ENCODE results near the gene ITGA3. TPM values are rescaled to one million over a fixed set of nuclear protein-coding genes. Genes with fewer than 3 reads are reported as not detected.
A peak's percentile ranks its signal among the peaks of the same experiment; 100 is the strongest.

ITGA3 gene
- total RNA-seq, 4 donors from 2014 or later: 145 to 246 (median 172) TPM

- DNase-seq: no peak
- Histone ChIP-seq H3K4me1 (peaks cover 6 to 7% of the 10 kb centered on the region in 2 donors), H3K9me3 (no peaks in the 10 kb centered on the region), H3K36me3 (no peaks in the 10 kb centered on the region), H3K4me3 (replicated peaks in 1 of 3) (no peak overlapping the region), H3K27ac (peak overlapping the region in 1 of 3 donors; percentile 36), H3K27me3 (no peaks in the 10 kb centered on the region)
- intact Hi-C loops (cut with DNase I): no loop called here
- TF ChIP-seq, protein P1, sequence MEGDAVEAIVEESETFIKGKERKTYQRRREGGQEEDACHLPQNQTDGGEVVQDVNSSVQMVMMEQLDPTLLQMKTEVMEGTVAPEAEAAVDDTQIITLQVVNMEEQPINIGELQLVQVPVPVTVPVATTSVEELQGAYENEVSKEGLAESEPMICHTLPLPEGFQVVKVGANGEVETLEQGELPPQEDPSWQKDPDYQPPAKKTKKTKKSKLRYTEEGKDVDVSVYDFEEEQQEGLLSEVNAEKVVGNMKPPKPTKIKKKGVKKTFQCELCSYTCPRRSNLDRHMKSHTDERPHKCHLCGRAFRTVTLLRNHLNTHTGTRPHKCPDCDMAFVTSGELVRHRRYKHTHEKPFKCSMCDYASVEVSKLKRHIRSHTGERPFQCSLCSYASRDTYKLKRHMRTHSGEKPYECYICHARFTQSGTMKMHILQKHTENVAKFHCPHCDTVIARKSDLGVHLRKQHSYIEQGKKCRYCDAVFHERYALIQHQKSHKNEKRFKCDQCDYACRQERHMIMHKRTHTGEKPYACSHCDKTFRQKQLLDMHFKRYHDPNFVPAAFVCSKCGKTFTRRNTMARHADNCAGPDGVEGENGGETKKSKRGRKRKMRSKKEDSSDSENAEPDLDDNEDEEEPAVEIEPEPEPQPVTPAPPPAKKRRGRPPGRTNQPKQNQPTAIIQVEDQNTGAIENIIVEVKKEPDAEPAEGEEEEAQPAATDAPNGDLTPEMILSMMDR (IDR thresholded peaks at IDR 0.05): no peak
- no peak for TF ChIP-seq POLR2A (IDR thresholded peaks at IDR 0.05)
- 93 to 97% methylated on average over 1 of the region's 1 CpG for WGBS, 2 donors
These were observed 37.0 kb upstream of the ITGA3 start for GRCh38 chr17:50018909-50019308.

DNA sequence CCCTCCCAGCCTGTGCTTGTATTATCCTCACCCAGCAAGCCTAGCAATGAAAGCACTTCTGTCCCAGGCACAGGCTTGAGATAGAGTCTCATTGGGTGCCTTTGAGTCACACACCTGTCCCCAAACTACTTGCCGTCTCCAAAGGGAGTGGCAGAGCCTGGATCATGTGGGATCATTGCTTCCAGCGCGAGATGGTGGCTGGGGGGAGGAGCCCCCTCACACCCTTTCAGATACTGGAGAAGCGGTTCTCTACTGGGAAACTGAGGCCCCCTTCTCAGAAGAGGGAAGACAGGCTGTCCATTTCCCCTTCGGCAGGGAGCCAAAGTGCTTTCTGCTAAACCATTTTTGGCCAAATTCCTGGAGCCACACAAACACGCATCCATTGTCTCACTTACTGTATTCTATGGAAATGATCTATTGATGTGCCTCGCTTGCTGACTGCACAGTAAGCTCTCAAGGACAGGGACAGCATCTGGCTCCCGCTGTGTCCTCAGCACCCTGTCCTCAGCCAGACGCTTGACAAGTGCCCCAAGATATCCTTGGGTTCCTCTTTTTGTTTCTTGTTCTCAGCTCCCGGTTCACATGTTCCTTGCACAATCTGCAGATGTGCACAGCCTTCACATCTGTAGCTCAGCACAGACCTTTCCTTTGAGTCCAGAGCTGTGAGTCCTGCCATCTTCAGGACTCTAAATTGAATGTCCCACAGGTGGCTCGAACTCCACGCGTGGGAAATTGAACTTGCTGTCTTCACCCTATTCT is 34.9 kb upstream of the ITGA3 start:
- WGBS, 2 donors: 77 to 82% methylated on average over 13 of the region's 13 CpGs
- intact Hi-C loops (cut with DNase I): no loop called here
- DNase-seq: no peak
- TF ChIP-seq, protein P1 (IDR thresholded peaks at IDR 0.05): no peak
- TF ChIP-seq POLR2A (IDR thresholded peaks at IDR 0.05): no peak
- H3K27ac ChIP-seq: no peak overlapping the region
- no peak overlapping the region for H3K4me3 ChIP-seq (replicated peaks in 1 of 3)
- H3K4me1 ChIP-seq: peaks cover 6 to 7% of the 10 kb centered on the region in 2 donors
- no peaks in the 10 kb centered on the region for H3K27me3 ChIP-seq
- no peaks in the 10 kb centered on the region for H3K9me3 ChIP-seq
- H3K36me3 ChIP-seq: no peaks in the 10 kb centered on the region

DNA sequence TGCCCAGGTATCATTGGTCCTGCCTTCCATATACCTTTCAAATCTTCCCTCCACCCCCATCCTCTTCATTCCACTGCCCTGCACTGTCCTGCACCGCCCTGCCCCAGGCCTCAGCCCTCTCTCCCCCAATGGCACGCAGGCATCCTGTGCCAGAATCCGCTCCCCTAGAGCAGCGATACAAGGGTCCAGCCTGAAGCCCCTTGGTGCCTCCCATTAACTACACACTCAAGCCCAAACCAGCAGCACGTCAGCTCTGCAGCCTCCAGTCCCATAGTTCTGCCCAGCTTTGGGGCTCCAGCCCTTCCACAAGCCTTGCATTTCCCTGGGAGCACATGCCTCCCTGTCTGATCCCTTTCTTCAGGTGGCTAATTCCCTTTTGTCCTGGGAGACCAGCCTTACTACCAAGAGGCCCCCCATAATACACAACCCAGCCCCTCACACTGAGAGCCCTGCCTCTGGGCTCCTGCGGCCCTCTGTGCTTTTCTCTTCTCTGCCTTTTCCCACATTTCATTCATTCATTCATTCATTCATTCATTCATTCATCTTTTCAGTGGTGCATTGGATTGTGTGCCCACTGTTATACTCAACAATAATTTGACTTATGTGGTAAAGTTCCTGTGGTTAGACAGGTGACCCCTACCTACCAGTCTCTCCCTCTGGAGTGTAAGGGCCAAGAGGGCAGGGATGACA is 34.1 kb upstream of the ITGA3 start:
- no peak for DNase-seq
- H3K36me3 ChIP-seq: no peaks in the 10 kb centered on the region
- H3K27me3 ChIP-seq: no peaks in the 10 kb centered on the region
- 86 to 94% methylated on average over 6 of the region's 6 CpGs for WGBS, 2 donors
- TF ChIP-seq POLR2A (IDR thresholded peaks at IDR 0.05): no peak
- TF ChIP-seq, protein P1 (IDR thresholded peaks at IDR 0.05): no peak
- no peaks in the 10 kb centered on the region for H3K9me3 ChIP-seq
- no peak overlapping the region for H3K4me3 ChIP-seq (replicated peaks in 1 of 3)
- intact Hi-C loops (cut with DNase I): no loop called here
- H3K27ac ChIP-seq: no peak overlapping the region
- H3K4me1 ChIP-seq: peaks cover 6 to 7% of the 10 kb centered on the region in 2 donors

DNA sequence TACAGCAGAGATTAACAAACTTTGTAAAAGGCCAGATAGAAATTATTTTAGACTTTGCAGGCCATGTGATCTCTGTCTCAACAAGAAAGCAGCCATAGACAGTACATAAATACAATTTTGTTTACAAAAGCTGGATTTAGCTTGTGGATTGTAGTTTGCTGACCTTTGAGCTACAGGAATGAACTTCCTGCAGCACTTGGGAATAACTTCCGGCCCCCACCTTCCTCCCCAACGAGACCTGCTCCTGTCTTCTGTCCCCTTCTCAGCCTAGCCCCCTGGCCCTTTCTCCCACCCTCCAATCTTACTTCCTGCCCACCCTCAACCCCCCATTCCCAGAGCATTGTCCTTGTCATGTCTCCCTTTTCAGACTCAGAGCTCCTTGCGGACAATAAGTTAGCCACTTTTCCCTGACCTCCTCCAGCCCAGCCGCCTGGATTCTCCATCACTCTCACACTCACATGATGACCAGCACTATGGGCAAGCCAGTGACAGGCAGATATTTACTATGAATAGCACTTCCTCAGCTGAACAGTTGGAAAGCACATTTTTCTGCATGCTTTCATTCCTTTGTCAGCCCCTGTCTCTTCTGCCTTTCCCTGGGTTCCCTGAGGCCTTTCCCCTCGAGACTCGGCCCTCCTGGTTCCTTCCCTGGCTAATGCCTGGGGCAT is 33.3 kb upstream of the ITGA3 start:
- WGBS, 2 donors: 69 to 78% methylated on average over 6 of the region's 6 CpGs
- no peaks in the 10 kb centered on the region for H3K27me3 ChIP-seq
- H3K36me3 ChIP-seq: no peaks in the 10 kb centered on the region
- no peak overlapping the region for H3K4me3 ChIP-seq (replicated peaks in 1 of 3)
- intact Hi-C loops (cut with DNase I): no loop called here
- TF ChIP-seq POLR2A (IDR thresholded peaks at IDR 0.05): no peak
- TF ChIP-seq, protein P1 (IDR thresholded peaks at IDR 0.05): no peak
- H3K9me3 ChIP-seq: no peaks in the 10 kb centered on the region
- no peak for DNase-seq
- H3K4me1 ChIP-seq: peaks cover 13 to 14% of the 10 kb centered on the region in 2 donors
- no peak overlapping the region for H3K27ac ChIP-seq

Measured in thyroid gland (tissue), 4 donors.